ENCODE data around the gene MAN2A2.

MAN2A2 gene

DNA sequence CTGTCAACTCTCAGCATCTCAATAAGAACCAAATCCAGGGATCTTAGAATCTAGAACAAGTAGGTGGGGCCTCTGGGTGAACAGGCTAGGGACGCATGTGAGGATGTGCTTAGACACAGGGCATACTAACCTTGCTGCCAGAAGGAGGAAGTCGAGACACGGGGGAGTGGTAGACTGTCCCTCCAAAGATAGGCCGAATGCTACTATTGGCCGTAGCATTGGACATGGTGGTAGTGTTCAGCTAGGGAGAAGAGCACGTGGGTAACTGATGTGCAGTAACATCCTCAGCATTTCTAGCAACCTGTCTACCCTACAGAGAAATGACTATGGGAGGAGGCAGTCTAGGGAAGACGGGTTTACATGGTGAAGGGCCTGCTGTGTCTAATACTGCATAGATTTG, 67.2 kb downstream of the MAN2A2 start:
- no peak for DNase-seq

- DNase-seq, result no peak
These were observed 69.0 kb downstream of the MAN2A2 start for GRCh38 chr15:90972133-90972532.
